Fibroblast of the aortic adventitia (primary cell): ENCODE results near the gene SMARCA1. TPM values are rescaled to one million over a fixed set of nuclear protein-coding genes. Genes with fewer than 3 reads are reported as not detected.

Experiments used
- DNase-seq: peaks from one replicate; pipeline ENCODE4 v3.0.0-alpha.2; 2010; ENCODE audit warnings: low read depth
- H3K4me3 ChIP-seq: 2 replicates; pipeline ENCODE4 v1.5.1; 2011; ENCODE audit warnings: low read depth, mild to moderate bottlenecking, control low read depth, low read length, moderate library complexity
- total RNA-seq: library from RNA; depleted of rRNA; stranded (reverse); fragments of >200 nt; gene quantifications from 2 replicates; pipeline ENCODE4 v1.2.3, GENCODE V29; 2012; ENCODE audit warnings: low replicate concordance
- TF ChIP-seq, protein P1 (sequence below): IDR thresholded peaks from 2 replicates; pipeline ENCODE4 v1.5.1; 2011; ENCODE audit warnings: mild to moderate bottlenecking, low read length, control low read depth, inconsistent platforms; ENCODE audit not compliant: insufficient read depth

Gene SMARCA1
- total RNA-seq, 1 donor: 62.5 TPM

DNA sequence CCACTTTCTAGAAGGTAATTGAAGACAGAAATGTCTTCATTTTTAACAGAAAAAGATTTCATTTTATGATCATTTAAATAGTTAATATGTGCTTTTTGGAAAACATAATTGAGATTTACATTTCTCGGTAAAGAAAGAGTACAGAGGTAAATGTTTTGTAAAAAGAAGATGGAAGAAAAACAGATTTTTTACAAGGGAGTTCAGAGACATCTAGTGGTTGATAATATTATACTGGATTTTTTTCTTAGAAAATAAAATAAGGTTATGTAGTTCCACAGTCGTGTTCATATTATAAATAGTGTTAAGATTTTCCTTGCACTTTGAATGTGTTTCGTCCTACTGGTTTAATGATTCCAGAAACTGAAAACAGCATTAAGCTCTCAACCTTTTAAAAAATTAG is 60.6 kb downstream of the SMARCA1 start:
- H3K4me3 ChIP-seq: no peak overlapping the region
- TF ChIP-seq, protein P1, sequence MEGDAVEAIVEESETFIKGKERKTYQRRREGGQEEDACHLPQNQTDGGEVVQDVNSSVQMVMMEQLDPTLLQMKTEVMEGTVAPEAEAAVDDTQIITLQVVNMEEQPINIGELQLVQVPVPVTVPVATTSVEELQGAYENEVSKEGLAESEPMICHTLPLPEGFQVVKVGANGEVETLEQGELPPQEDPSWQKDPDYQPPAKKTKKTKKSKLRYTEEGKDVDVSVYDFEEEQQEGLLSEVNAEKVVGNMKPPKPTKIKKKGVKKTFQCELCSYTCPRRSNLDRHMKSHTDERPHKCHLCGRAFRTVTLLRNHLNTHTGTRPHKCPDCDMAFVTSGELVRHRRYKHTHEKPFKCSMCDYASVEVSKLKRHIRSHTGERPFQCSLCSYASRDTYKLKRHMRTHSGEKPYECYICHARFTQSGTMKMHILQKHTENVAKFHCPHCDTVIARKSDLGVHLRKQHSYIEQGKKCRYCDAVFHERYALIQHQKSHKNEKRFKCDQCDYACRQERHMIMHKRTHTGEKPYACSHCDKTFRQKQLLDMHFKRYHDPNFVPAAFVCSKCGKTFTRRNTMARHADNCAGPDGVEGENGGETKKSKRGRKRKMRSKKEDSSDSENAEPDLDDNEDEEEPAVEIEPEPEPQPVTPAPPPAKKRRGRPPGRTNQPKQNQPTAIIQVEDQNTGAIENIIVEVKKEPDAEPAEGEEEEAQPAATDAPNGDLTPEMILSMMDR: peak; percentile 46
- no peak for DNase-seq

DNA sequence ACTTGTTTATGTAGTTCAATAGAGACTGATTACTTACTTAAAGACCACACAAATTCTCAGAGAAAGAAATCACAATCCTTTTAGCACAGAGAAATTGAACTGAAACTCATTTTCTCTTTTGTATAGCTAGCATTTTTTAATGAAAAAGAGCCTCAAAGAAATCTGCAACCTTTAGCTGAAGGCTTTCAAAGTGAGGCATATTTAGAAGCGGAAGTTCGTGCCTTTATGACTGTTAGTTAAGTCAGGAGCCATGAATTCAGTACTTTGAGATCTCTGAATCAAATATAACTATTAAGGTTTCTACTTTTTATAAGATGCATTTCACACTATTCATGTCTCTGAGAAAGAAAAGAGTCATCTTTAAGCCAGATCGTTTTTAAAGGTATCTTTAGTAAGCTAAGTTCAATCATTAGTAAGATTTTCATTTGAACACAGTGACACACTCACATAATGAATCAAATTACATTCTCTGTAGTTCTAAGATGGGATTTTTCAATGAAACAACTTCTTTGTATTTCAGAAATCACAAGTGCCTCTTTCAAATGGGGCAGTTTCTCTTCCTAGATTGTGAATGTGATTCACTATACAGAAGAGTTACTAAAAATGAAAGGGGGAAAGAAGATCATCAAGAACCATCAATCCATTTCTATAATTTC is 61.4 kb downstream of the SMARCA1 start:
- no peak overlapping the region for H3K4me3 ChIP-seq
- no peak for DNase-seq
- TF ChIP-seq, protein P1: no peak

DNA sequence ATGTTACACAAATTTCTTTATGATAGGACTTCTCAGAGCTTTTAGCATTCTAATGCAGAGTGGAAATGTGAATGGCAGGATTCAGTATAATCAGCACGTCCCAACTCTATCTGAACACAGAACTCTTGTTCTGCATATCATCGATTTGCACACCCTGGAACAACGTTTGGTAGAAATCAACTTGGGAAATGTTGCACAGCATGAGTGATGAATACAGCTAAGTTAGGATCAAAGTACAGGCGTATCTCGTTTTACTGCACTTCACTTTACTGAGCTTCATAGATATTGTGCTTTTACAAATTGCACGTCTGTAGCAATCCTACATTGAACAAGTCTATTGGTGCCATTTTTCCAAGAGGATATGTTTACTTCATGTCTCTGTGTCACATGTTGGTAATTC is 70.8 kb downstream of the SMARCA1 start:
- no peak for DNase-seq
- TF ChIP-seq, protein P1: no peak
- no peak overlapping the region for H3K4me3 ChIP-seq

DNA sequence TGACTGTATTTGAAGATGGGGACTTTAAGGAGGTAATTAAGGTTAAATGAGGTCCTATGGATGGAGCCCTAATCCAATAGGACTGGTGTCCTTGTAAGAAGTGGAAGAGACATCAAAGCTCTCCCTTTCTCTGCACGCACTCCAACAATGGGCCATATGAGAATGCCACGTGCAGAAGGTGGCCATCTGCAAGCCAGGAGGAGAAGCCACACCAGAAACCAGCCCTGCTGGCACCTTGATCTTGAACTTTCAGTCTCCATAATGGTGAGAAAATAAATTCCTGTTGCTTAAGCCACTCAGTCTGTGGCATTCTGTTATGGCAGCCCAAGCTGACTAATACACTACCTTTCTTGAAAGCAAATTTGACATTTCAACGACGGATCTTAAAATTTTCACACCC is 73.2 kb downstream of the SMARCA1 start:
- no peak for DNase-seq
- H3K4me3 ChIP-seq: no peak overlapping the region
- TF ChIP-seq, protein P1: no peak

DNA sequence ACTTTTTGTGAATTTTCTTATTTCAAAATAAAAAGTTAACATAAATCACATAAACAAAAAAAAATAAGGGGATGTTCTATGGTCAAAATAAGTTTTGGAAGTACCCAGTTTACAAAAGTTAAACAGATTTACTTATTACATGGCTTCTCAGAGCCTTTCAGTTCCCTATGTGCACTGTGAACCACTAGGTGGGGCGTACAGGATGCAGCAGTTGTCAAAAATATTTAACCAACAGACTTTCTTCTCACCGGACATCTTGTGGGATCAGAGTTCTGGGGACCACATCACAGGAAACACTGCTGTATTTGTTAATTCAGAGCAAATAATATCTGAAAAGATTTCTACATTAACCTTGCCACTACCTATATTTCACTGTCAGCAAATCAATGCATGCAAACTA is 74.1 kb downstream of the SMARCA1 start:
- no peak for DNase-seq
- no peak overlapping the region for H3K4me3 ChIP-seq
- TF ChIP-seq, protein P1: no peak

DNA sequence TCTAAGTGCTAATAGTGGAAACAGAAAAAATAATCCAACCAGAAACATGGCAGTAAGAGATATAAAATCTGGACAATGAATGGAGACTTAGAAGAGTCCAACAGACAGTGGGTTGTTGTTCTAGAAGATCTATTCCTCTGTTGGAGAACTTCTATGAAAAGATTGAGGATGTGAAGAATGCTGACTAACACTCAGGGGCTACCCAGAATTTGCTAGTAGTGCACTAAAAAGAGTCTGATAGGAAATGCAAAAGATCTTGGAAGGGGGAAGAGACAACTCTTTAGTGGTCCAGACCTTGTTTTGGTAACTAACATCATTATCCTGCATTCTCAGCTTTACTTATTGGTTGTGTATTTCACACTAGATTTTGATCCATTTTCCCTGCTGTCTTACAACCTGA is 77.9 kb downstream of the SMARCA1 start:
- DNase-seq: no peak
- TF ChIP-seq, protein P1: no peak
- no peak overlapping the region for H3K4me3 ChIP-seq

DNA sequence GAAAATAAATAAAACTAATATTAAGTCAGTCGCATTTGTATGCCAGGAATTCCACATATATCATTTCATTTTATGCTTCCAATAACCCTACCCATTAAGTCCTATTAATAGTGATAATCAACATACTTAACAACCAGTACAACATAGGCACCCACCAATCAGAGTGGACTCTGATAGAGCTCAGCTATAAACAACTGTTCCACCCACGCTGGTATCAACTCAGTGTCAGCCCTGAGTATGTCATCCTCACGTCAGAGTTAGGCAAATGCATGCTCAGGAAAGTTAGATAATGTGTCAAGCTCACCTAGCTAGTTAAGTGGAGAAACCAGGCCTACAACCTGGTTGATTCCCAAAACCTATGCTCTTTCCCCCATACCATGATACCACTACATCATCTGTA is 89.3 kb downstream of the SMARCA1 start:
- H3K4me3 ChIP-seq: no peak overlapping the region
- TF ChIP-seq, protein P1: no peak
- no peak for DNase-seq
